NCI-H460 (cell line): ENCODE measurements around the gene AGMO. TPM values are rescaled to one million over a fixed set of nuclear protein-coding genes. Genes with fewer than 3 reads are reported as not detected.
"Not testable (repeated sequence)": the region's sequence is repeated elsewhere in the genome, so short reads cannot be mapped to it uniquely, and the experiment has no call there.

Source experiments
- DNase-seq: peaks from one replicate; pipeline ENCODE4 v3.0.0-alpha.2; 2016; ENCODE audit warnings: low read depth; ENCODE audit errors: extremely low read depth
- total RNA-seq: library from RNA; depleted of rRNA; stranded (reverse); fragments of >200 nt; shearing (Covaris generic); gene quantifications from 2 replicates; pipeline ENCODE4 v1.2.3, GENCODE V29; 2014

Gene AGMO
- total RNA-seq, 1 experiment from 2014 or later: 0.17 TPM

- DNase-seq: no peak
Measured at GRCh38 chr7:15560968-15561367, 847 bp downstream of the AGMO start.

DNA sequence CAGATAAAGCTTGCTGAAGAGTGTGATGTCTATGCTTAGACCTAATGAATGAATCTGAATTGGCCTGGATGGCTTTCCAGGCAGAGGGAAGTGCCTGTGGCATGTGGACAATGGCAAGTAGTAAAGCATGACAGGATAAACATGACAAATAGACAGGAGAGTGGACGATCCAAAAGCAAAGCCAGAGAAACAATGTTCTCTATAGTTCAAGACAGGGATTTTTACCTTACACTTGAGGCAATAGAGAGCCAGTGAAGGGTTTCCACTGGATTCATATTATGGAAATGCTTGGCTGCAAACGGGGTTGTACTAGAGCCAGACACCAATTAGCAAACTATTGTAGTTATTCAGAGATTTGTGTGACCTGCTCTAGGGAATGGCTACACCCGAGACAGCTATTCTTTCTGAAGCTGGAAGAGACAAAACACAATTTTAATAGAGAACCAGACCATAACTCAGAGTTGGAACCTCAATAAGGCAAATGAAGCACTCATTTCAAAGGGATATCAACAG lies 2.3 kb downstream of the AGMO start:
- DNase-seq: no peak

GRCh38 chr7:15558756-15559155 lies 3.1 kb downstream of the AGMO start:
- DNase-seq: no peak

- no peak for DNase-seq
Measured at GRCh38 chr7:15557686-15558085, 4.1 kb downstream of the AGMO start.

GRCh38 chr7:15557186-15557585 lies 4.6 kb downstream of the AGMO start:
- no peak for DNase-seq

- no peak for DNase-seq
Measured at GRCh38 chr7:15556339-15557105, 5.3 kb downstream of the AGMO start.

- DNase-seq: no peak
Measured at GRCh38 chr7:15555381-15555859, 6.4 kb downstream of the AGMO start.

- DNase-seq: no peak
Measured at GRCh38 chr7:15554744-15555143, 7.1 kb downstream of the AGMO start.

- no peak for DNase-seq
Measured at GRCh38 chr7:15554081-15554480, 7.7 kb downstream of the AGMO start.

- DNase-seq: not testable (repeated sequence)
Measured at GRCh38 chr7:15547320-15547719, 14.5 kb downstream of the AGMO start.

DNA sequence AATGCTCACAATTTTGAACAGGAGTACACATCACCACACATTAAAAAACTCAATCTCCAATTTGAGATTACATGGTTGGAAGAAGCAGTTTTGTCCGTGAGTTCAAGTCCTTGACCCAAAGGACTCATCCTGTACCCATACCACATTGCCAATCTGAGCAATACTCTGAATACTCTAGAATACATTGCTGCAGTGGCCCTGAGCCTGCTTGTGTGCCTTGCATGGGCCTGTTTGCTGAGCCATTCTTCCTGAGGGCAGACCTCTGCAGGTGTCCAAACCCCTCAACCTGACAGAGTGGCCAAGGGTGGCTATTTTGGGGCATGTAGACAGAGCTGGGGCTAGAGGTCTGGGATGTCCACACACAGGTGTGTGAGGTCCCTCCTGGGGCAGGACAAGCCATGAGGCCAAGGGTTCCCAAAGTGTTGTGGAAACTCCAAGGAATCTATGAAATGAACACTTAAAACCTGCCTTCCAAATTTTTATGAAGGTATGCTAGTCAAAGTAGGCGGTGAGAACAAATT lies 15.5 kb downstream of the AGMO start:
- DNase-seq: no peak

DNA sequence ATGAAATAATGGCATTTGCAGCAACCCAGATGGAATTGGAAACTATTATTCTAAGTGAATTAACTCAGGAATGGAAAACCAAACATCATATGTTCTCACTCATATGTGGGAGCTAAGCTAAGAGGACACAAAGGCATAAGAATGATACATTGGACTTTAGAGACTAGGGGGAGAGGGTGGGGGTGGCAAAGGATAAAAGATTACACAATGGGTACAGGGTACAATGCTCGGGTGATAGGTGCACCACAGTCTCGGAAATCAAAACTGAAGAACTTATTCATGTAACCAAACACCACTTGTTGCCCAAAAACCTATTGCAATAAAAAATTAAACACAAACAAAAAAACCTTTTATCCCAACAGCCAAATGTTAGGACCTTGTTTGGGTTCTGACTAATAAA lies 17.8 kb downstream of the AGMO start:
- DNase-seq: no peak

- no peak for DNase-seq
Measured at GRCh38 chr7:15543256-15543655, 18.6 kb downstream of the AGMO start.

GRCh38 chr7:15527648-15528047 lies 34.2 kb downstream of the AGMO start:
- DNase-seq: no peak

DNA sequence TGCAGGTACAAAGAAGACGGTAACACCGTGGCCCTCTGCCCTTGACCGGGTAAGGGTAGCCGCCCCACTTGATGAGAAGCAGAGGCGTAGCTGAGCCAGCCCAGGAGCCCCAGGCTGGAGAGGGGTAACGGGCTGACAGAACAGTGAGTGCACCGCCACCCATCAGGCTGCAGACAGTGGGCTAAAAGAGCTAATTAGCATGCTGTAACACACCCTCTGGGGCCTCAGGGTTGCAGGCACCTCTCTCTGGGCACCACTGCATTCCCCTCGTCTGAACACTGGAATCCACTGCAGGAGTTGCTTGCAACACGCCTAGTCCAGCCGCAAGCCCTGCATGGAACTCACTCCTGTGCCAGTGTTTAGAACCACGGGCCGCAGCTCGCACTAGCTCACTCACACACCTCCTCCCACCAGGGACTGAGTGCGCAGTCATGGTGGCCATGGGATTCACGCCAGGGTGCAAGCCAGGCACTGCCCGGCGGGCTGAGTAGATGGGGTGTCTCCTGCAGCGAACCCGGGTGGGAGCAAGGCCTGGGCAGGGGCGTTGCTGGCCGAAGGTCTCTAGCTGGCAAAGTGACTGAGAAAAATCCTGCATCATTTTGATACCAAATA lies 36.1 kb downstream of the AGMO start:
- no peak for DNase-seq

DNA sequence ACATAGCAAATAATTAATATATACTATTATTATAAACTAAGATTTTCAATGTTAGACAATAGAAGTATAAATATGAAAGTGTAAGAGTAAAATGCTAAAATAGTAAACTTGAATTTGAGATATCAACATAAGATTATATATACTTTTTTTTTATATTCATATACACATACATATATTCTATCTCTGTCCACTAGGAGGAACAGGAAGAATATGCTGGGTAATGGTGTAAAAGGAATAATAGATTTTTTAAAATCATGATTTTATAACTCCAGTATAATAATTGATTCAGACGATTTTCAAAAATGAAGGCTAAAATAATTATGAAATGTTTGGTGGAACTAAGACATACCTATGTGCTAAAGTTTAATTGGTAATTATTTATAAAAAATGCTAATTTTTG lies 37.7 kb downstream of the AGMO start:
- no peak for DNase-seq

- DNase-seq: not testable (repeated sequence)
Measured at GRCh38 chr7:15517865-15518264, 44.0 kb downstream of the AGMO start.

DNA sequence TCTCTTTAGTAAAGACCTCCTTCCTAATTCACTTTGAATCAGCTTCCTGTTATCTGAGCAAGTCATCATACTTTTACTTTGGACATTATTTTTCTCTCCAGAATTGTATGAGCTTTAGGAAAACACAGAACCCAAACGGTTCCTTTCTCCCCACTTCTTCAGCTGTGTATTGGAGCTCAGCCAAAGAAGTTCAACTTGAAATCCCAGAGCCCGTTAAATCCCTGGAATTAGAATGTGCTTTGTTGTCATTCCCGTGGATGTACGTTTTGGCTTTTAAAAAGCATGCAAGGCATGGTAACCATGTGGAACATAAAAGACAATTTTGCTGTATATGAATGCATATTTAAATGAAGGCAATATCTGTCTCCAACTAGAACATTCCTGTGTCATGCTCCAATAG lies 46.6 kb downstream of the AGMO start:
- DNase-seq: no peak

GRCh38 chr7:15508258-15508657 lies 53.6 kb downstream of the AGMO start:
- no peak for DNase-seq

DNA sequence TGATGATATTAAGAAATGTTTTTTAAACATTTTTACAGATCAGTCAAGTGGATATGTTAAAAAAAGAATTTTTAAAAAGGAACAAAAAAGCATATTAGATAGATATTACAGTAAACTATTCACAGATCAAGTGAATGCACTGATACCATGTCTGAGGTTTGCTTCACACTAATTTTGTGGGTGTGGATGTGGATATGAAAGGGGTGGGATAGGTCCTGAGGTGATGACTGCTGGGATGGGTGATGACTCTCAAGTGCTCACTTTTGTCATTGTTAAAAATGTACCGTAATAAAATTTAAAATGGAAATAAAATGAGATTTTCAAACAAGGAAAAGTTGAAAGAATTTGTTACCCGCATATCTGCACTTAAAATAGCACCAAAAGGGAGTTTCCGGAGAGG lies 54.1 kb downstream of the AGMO start:
- DNase-seq: no peak

DNA sequence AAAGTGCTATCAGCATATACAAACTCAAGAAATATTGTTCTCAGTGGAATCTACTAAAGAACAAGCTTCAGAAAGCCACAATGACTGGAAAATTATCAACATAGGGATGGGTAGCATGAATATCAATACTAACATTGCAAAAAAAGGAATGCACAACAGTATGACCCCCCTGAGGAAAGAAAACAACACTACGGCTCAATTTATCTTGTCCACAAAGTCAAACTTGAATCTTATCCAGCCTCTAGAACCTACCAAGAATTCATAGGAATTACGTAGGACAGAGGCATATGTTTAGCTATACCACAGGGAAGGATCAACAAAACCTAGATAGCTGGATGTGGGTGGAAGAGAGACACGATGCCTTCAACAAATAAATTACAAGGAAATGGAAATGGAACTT lies 54.6 kb downstream of the AGMO start:
- no peak for DNase-seq

DNA sequence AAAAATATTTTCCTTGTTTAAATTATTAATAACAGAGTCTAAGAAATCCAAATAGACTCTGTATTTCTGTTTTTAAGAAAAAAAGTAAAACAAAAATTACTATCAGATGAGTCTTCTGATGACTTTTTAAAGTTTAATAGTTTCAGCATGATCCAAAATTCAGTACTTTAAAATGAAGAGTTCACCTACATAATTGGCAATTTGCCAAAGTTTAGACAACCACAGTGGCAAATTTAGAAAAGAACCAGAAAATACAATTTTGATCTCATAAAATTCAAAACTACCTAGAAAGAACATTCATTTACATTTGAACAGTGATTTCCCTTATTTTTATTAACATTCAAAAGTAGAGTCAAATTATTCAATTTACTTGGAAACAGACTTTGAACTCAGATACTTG lies 56.1 kb downstream of the AGMO start:
- no peak for DNase-seq
